Breast epithelium (tissue), 4 donors: ENCODE measurements around the gene SLC39A13. TPM values are rescaled to one million over a fixed set of nuclear protein-coding genes. Genes with fewer than 3 reads are reported as not detected.

Experiments
- DNase-seq, 2 donors: peaks; one replicate each; pipeline ENCODE4 v3.0.0-alpha.2; 2019; ENCODE audit warnings: low spot score in 2 of 2
- H3K27ac ChIP-seq, 2 donors: fragments of 200-600 bp; sonication (generic) in 1 of 2; one replicate each; pipeline ENCODE4 v1.5.1; 2016 to 2019; ENCODE audit warnings: mild to moderate bottlenecking in 1 of 2
- H3K27me3 ChIP-seq, 2 donors: fragments of 200-600 bp; sonication (generic) in 1 of 2; one replicate each; pipeline versions ENCODE4 v1.5.1 to v1.6.0; 2017 to 2019; ENCODE audit warnings: control low read depth in 1 of 2, mild to moderate bottlenecking in 1 of 2
- H3K36me3 ChIP-seq: fragments of 200-600 bp; one replicate; pipeline ENCODE4 v1.5.1; 2019
- H3K4me1 ChIP-seq, 2 donors: fragments of 200-600 bp; sonication (generic); one replicate each; pipeline ENCODE4 v1.5.1; 2016 to 2019; ENCODE audit warnings: control low read depth in 1 of 2
- H3K4me3 ChIP-seq, 3 donors: fragments of 200-600 bp; sonication (generic); 1 replicate in 2 of 3; 2 replicates in 1 of 3; pipeline ENCODE4 v1.5.1; 2016 to 2019; ENCODE audit warnings: mild to moderate bottlenecking in 3 of 3, moderate library complexity in 2 of 3
- H3K9me3 ChIP-seq, 2 donors: fragments of 200-600 bp; sonication (generic) in 1 of 2; one replicate each; pipeline ENCODE4 v1.5.1; 2016 to 2019; ENCODE audit warnings: control low read depth in 1 of 2
- POLR2A ChIP-seq: fragments of 450-650 bp; IDR thresholded peaks from one replicate; pipeline ENCODE4 v1.6.1; 2016; ENCODE audit warnings: antibody characterized with exemption, mild to moderate bottlenecking, moderate library complexity
- POLR2AphosphoS5 ChIP-seq, 3 donors: sonication (generic); formaldehyde crosslinking; IDR thresholded peaks; one replicate each; pipeline ENCODE4 v1.6.1; 2017; ENCODE audit warnings: antibody characterized with exemption in 3 of 3
- intact Hi-C: fragments of 100-400 bp; cut with DNase I; formaldehyde crosslinking; loops from one replicate; pipeline ENCODE4 v1.15.1; 2023; ENCODE audit warnings: low total_unique reads
- total RNA-seq, 3 donors: library from RNA; depleted of rRNA; stranded (reverse); fragments of >200 nt; gene quantifications; one replicate each; pipeline ENCODE4 v1.1.0, GENCODE V29; 2016
- TF ChIP-seq, protein P1 (sequence below), 3 donors: fragments of 450-650 bp; IDR thresholded peaks; one replicate each; pipeline ENCODE4 v1.5.1; 2016 to 2017; ENCODE audit warnings: antibody characterized with exemption in 3 of 3, mild to moderate bottlenecking in 3 of 3, moderate library complexity in 3 of 3

The SLC39A13 gene
- total RNA-seq, 3 donors from 2014 or later: 42.9 to 58.1 (median 52.8) TPM

DNA sequence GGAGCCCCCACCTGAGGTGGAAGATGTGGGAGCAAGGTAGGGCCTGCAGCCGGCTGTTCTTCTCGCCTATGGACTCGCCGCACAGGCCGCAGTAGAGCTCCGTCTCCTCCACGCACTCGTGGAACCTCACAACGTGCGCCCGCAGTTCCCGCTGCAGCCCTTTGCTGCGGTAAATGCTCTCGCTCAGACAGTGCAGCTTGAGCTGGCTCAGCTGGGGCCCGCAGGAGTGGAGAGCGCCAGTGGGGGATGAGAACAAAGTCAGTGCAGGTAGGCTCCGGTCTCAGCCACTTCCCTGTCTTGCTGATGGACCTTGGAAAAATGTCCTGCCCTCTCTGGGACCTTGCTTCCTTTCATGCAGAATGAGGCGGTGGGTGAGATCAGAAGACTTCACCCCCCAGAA lies 30.3 kb downstream of the SLC39A13 start:
- Histone ChIP-seq H3K27ac (no peak overlapping the region), H3K4me1 (no peaks in the 10 kb centered on the region), H3K4me3 (no peak overlapping the region), H3K27me3 (no peaks in the 10 kb centered on the region), H3K36me3 (no peaks in the 10 kb centered on the region), H3K9me3 (no peaks in the 10 kb centered on the region)
- TF ChIP-seq POLR2A (no peak), POLR2AphosphoS5 (IDR thresholded peaks at IDR 0.05) (no peak)
- TF ChIP-seq, protein P1, sequence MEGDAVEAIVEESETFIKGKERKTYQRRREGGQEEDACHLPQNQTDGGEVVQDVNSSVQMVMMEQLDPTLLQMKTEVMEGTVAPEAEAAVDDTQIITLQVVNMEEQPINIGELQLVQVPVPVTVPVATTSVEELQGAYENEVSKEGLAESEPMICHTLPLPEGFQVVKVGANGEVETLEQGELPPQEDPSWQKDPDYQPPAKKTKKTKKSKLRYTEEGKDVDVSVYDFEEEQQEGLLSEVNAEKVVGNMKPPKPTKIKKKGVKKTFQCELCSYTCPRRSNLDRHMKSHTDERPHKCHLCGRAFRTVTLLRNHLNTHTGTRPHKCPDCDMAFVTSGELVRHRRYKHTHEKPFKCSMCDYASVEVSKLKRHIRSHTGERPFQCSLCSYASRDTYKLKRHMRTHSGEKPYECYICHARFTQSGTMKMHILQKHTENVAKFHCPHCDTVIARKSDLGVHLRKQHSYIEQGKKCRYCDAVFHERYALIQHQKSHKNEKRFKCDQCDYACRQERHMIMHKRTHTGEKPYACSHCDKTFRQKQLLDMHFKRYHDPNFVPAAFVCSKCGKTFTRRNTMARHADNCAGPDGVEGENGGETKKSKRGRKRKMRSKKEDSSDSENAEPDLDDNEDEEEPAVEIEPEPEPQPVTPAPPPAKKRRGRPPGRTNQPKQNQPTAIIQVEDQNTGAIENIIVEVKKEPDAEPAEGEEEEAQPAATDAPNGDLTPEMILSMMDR (IDR thresholded peaks at IDR 0.05): no peak
- intact Hi-C loops: no loop called here
- DNase-seq: no peak

GRCh38 chr11:47440054-47440476 lies 31.7 kb downstream of the SLC39A13 start:
- Histone ChIP-seq H3K27ac (no peak overlapping the region), H3K4me3 (no peak overlapping the region), H3K27me3 (no peaks in the 10 kb centered on the region), H3K9me3 (no peaks in the 10 kb centered on the region), H3K4me1 (no peaks in the 10 kb centered on the region), H3K36me3 (no peaks in the 10 kb centered on the region)
- intact Hi-C loops: no loop called here
- TF ChIP-seq, protein P1 (IDR thresholded peaks at IDR 0.05): no peak
- TF ChIP-seq POLR2AphosphoS5 (IDR thresholded peaks at IDR 0.05) (no peak), POLR2A (no peak)
- no peak for DNase-seq

DNA sequence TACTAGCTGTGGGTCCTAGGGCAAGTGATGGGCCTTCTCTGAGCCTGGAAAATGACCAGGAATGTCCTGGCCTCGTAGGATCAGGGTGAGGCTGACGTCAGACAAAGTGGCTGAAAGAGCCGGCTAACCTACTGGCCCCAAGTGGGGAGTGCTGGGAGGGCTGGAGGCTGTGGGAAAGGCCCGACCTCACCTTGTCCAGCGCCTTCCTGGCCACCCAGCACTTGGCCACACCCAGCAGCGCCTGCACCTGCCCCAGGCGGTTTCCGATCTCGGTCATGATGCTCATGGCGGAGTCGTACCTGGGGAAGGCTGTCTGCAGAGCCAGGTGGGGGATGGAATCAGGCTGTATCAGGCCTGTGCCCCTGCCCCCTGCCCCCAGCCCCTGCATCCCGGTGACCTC lies 33.0 kb downstream of the SLC39A13 start:
- no peaks in the 10 kb centered on the region for H3K36me3 ChIP-seq
- no peaks in the 10 kb centered on the region for H3K4me1 ChIP-seq
- intact Hi-C loops: no loop called here
- H3K4me3 ChIP-seq: no peak overlapping the region
- no peak for DNase-seq
- TF ChIP-seq, protein P1 (IDR thresholded peaks at IDR 0.05): no peak
- TF ChIP-seq POLR2A: no peak
- no peak for TF ChIP-seq POLR2AphosphoS5 (IDR thresholded peaks at IDR 0.05)
- no peaks in the 10 kb centered on the region for H3K27me3 ChIP-seq
- no peaks in the 10 kb centered on the region for H3K9me3 ChIP-seq
- H3K27ac ChIP-seq: no peak overlapping the region

GRCh38 chr11:47442514-47442913 lies 34.1 kb downstream of the SLC39A13 start:
- Histone ChIP-seq H3K4me3 (no peak overlapping the region), H3K27ac (no peak overlapping the region), H3K27me3 (no peaks in the 10 kb centered on the region), H3K36me3 (no peaks in the 10 kb centered on the region), H3K9me3 (no peaks in the 10 kb centered on the region), H3K4me1 (no peaks in the 10 kb centered on the region)
- TF ChIP-seq, protein P1 (IDR thresholded peaks at IDR 0.05): no peak
- TF ChIP-seq POLR2AphosphoS5 (IDR thresholded peaks at IDR 0.05): no peak
- no peak for TF ChIP-seq POLR2A
- intact Hi-C loops: no loop called here
- no peak for DNase-seq

DNA sequence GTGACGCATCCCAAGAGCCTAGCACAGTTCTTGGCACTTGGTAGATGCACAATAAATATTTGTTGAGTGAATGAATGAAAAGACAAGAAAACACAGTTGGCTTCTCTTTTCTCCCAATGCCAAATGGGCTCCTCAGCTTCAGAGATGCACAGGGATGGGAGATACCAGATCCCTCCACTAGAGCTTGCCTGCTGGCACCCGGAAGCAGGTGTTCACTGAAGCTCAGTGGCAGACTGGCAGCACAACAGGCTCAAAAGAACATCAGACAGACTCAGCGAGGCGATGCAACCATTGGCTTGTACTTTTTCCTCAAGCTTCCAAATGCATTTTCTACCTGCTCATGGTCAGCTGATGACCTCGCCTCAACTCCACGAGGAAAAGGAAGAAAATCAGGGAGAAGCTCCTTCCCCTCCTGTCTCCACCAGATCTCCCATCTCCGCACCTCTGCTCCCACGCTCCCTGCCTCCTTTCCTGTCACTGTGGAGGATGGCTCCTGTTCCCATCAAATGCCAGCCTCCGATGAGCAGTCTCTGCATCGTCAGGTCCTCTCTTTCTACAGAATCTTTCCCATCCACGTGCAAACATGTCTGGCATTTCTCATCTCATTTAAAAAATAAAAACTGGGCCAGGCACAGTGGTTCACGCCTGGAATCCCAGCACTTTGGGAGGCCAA lies 34.8 kb downstream of the SLC39A13 start:
- intact Hi-C loops: no loop called here
- no peaks in the 10 kb centered on the region for H3K4me1 ChIP-seq

More for the DNA sequence above, 34.8 kb downstream of the SLC39A13 start:
- DNase-seq: no peak
- Histone ChIP-seq H3K4me3 (no peak overlapping the region), H3K27me3 (no peaks in the 10 kb centered on the region), H3K9me3 (no peaks in the 10 kb centered on the region), H3K36me3 (no peaks in the 10 kb centered on the region), H3K27ac (no peak overlapping the region)
- TF ChIP-seq POLR2A (no peak), POLR2AphosphoS5 (IDR thresholded peaks at IDR 0.05) (no peak)
- TF ChIP-seq, protein P1 (IDR thresholded peaks at IDR 0.05): no peak
